ENCODE results near the gene KRTAP12-3. TPM values are rescaled to one million over a fixed set of nuclear protein-coding genes. Genes with fewer than 3 reads are reported as not detected.
"Not testable (repeated sequence)": the region's sequence is repeated elsewhere in the genome, so short reads cannot be mapped to it uniquely, and the experiment has no call there.

The KRTAP12-3 gene
- total and polyA plus RNA-seq, 2 donors, result not detected

DNA sequence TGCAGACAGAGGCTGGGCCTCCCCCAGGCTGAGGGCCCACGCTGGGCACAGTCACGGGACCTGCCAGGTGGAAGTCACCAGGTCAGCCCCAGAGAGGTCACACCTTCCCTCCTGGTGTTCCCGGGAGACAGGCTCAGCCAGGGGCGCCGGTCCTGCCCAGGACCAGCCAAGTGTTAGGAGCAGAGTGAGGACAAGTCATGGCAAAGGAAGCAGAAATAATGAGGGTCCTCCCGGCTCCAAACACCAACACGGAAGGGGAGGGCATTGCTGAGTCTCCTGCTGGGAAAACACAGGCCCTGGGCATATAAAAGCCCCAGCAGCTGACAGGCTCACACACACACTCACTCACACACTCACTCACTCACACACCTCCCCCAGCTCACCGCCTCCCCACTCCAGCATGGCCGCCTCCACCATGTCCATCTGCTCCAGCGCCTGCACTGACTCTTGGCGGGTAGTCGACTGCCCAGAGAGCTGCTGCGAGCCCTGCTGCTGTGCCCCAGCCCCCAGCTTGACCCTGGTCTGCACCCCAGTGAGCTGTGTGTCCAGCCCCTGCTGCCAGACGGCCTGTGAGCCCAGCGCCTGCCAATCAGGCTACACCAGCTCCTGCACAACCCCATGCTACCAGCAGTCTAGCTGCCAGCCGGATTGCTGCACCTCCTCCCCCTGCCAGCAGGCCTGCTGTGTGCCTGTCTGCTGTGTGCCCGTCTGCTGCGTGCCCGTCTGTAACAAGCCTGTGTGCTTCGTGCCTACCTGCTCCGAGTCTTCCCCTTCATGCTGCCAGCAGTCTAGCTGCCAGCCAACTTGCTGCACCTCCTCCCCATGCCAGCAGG lies 20.5 kb upstream of the KRTAP12-3 start, which contains the start of gene KRTAP10-10:
Gene KRTAP10-10, plus strand, starts transcription at position 339 of the 833 bp plus-strand sequence. Its CDS starts 62 bp downstream, at position 401.
- H3K27ac ChIP-seq (ENCODE audit: low read depth in 1 of 2, low read length in 1 of 2), result no peak within 1 kb of the TSS
- WGBS, result 75% methylated on average over 21 of the region's 21 CpGs
- H3K9me3 ChIP-seq (ENCODE audit: control insufficient read depth in 2 of 2, insufficient read depth in 1 of 2, low read length in 1 of 2), result peaks cover 0 to 15% of the 10 kb centered on the region in 2 donors
- no peaks in the 10 kb centered on the region for H3K36me3 ChIP-seq (ENCODE audit: control insufficient read depth in 2 of 2, insufficient read depth in 2 of 2, low read length in 1 of 2)
- no peaks in the 10 kb centered on the region for H3K27me3 ChIP-seq (ENCODE audit: control insufficient read depth in 2 of 2, insufficient read depth in 1 of 2, low read length in 1 of 2)
- no peaks in the 10 kb centered on the region for H3K4me1 ChIP-seq (ENCODE audit: control insufficient read depth in 2 of 2, insufficient read depth in 2 of 2, low read length in 2 of 2)
- DNase-seq (ENCODE audit: low read depth in 6 of 9, low spot score in 9 of 9), result no peak
- H3K4me3 ChIP-seq (ENCODE audit: low read length in 2 of 2), result no peak within 1 kb of the TSS

DNA sequence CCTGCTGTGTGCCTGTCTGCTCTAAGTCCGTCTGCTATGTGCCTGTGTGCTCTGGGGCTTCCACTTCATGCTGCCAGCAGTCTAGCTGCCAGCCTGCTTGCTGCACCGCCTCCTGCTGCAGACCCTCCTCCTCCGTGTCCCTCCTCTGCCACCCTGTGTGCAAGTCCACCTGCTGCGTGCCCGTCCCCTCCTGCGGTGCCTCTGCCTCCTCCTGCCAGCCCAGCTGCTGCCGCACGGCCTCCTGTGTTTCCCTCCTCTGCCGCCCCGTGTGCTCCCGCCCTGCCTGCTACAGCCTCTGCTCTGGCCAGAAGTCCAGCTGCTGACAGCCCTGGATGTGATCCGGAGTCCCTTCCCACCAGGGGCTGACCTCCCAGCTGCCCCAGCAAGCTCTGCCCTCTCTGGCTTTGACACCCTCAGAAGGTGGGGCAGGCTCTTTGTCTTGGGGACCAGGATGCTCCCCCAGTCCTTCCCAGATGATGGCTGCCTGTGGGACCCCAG lies 19.8 kb upstream of the KRTAP12-3 start:
- H3K4me1 ChIP-seq (ENCODE audit: control insufficient read depth in 2 of 2, insufficient read depth in 2 of 2, low read length in 2 of 2); DNase-seq (ENCODE audit: low read depth in 6 of 9, low spot score in 9 of 9); H3K36me3 ChIP-seq (ENCODE audit: control insufficient read depth in 2 of 2, insufficient read depth in 2 of 2, low read length in 1 of 2); H3K27me3 ChIP-seq (ENCODE audit: control insufficient read depth in 2 of 2, insufficient read depth in 1 of 2, low read length in 1 of 2); H3K4me3 ChIP-seq (ENCODE audit: low read length in 2 of 2); H3K27ac ChIP-seq (ENCODE audit: low read depth in 1 of 2, low read length in 1 of 2): not testable (repeated sequence)
- H3K9me3 ChIP-seq (ENCODE audit: control insufficient read depth in 2 of 2, insufficient read depth in 1 of 2, low read length in 1 of 2), result peaks cover 0 to 15% of the 10 kb centered on the region in 2 donors
- WGBS, result 81% methylated on average over 12 of the region's 12 CpGs

DNA sequence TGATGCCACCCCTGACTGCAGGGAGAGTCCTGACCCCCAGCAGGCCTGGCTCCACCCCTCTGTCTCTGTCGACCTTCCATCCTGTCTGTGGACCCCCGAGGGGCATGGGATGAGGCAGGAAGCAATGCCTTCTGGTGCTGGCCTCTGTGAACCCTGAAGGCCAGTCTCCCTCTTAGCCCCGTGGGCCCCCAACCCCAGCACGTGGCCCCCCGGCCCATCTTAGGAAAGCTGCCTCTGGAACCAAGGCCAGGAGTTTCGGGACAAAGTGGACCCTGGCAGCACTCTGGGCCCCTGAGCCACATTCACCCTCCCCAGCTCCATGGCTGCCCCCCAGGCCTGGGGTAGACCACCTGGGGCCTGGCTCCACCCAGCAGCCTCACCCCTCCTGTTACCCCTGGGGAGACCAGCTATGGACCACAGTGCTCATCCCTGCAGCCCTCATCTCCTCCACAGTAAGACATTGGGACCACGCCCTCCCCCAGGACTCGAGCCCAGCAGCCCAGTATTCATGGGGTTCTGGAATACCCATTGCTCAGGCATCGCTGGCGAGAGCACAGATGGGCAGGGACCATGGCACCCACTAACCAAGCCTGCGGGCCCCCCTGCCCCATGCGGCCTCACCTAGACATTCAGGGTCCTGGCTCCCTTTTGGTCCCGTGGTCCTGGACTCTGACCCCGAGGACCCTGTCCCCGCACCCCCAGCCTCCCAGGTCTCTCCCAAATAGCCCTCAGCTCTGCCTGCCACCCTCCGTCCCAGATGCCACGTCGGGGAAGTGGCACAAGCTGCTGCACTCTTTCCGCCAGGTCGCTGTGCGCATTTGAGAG lies 19.0 kb upstream of the KRTAP12-3 start:
- WGBS, result 82% methylated on average over 21 of the region's 21 CpGs
- not testable (repeated sequence) for H3K4me1 ChIP-seq (ENCODE audit: control insufficient read depth in 2 of 2, insufficient read depth in 2 of 2, low read length in 2 of 2); H3K36me3 ChIP-seq (ENCODE audit: control insufficient read depth in 2 of 2, insufficient read depth in 2 of 2, low read length in 1 of 2); H3K27me3 ChIP-seq (ENCODE audit: control insufficient read depth in 2 of 2, insufficient read depth in 1 of 2, low read length in 1 of 2); DNase-seq (ENCODE audit: low read depth in 6 of 9, low spot score in 9 of 9); H3K4me3 ChIP-seq (ENCODE audit: low read length in 2 of 2); H3K27ac ChIP-seq (ENCODE audit: low read depth in 1 of 2, low read length in 1 of 2)
- H3K9me3 ChIP-seq (ENCODE audit: control insufficient read depth in 2 of 2, insufficient read depth in 1 of 2, low read length in 1 of 2), result peaks cover 0 to 16% of the 10 kb centered on the region in 2 donors

DNA sequence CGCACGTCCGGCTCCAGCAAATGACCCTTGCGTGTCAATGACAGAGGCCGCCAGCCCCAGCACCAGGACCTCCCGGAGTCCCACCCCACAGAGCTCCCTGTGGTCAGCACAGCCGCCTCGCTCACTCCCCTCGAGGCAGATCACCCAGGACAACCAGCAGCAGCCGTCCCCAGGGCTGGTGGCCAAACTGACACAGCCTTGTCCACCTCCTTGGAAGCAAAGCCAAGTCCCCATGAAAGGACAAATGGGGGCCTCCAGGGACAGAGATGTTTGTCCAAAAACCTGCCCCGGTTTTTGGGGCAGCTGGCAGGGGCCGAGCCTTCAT lies 18.4 kb upstream of the KRTAP12-3 start:
- 93% methylated on average over 12 of the region's 12 CpGs for WGBS
- DNase-seq (ENCODE audit: low read depth in 6 of 9, low spot score in 9 of 9), result no peak
- Histone ChIP-seq H3K27ac (ENCODE audit: low read depth in 1 of 2, low read length in 1 of 2) (no peak overlapping the region), H3K36me3 (ENCODE audit: control insufficient read depth in 2 of 2, insufficient read depth in 2 of 2, low read length in 1 of 2) (no peaks in the 10 kb centered on the region), H3K27me3 (ENCODE audit: control insufficient read depth in 2 of 2, insufficient read depth in 1 of 2, low read length in 1 of 2) (no peaks in the 10 kb centered on the region), H3K9me3 (ENCODE audit: control insufficient read depth in 2 of 2, insufficient read depth in 1 of 2, low read length in 1 of 2) (peaks cover 0 to 22% of the 10 kb centered on the region in 2 donors), H3K4me3 (ENCODE audit: low read length in 2 of 2) (no peak overlapping the region), H3K4me1 (ENCODE audit: control insufficient read depth in 2 of 2, insufficient read depth in 2 of 2, low read length in 2 of 2) (no peaks in the 10 kb centered on the region)

DNA sequence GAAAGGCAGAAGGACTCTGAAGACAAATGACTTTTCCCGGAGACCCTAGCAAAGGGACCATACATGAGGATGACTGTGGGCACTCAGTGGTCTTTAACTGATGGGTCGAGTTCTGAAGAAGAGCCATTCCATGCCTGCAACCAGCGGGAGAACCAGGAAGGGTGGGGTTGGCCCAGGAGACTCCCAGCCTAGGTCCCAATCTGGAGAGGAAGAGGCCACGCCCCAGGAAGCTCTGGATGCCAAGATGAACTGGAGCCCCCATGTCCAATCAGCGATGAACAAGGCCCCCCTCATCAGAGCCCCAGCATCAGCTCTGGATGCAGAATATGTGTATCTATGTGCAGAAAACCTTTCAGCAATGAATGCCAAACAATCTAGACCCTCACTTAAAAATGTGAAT lies 17.0 kb upstream of the KRTAP12-3 start:
- H3K36me3 ChIP-seq (ENCODE audit: control insufficient read depth in 2 of 2, insufficient read depth in 2 of 2, low read length in 1 of 2), result no peaks in the 10 kb centered on the region
- no peaks in the 10 kb centered on the region for H3K27me3 ChIP-seq (ENCODE audit: control insufficient read depth in 2 of 2, insufficient read depth in 1 of 2, low read length in 1 of 2)
- no peak overlapping the region for H3K4me3 ChIP-seq (ENCODE audit: low read length in 2 of 2)
- H3K9me3 ChIP-seq (ENCODE audit: control insufficient read depth in 2 of 2, insufficient read depth in 1 of 2, low read length in 1 of 2), result peaks cover 0 to 25% of the 10 kb centered on the region in 2 donors
- no peak overlapping the region for H3K27ac ChIP-seq (ENCODE audit: low read depth in 1 of 2, low read length in 1 of 2)
- no peak for DNase-seq (ENCODE audit: low read depth in 6 of 9, low spot score in 9 of 9)
- WGBS, result 96% methylated on average over 5 of the region's 5 CpGs
- no peaks in the 10 kb centered on the region for H3K4me1 ChIP-seq (ENCODE audit: control insufficient read depth in 2 of 2, insufficient read depth in 2 of 2, low read length in 2 of 2)

DNA sequence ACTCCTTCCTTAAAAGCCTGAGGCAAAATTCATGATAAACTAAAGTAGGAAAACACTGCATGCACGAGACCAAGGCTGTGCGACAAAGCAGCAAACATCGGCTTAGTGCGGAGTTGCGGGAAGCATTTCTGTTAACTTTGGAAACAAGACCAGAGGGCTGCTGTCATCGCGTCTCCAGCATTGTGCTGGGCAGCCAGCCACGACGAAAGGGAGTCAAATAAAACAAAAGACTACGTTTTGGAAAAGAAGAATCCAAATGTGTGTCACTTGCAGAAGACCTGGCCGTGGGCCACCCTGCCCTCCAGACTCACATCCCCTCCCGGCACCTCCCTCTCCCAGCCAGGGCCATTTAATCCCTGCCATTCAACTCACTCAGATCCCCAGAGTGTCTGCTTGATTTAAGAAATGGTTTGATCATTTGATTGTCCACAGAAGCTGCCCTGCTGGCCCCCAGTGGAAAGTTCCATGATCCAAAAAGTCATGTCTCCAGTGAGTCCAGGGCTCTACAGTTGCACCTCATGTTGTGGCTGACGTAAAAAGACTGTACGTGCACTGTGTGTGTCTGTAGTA lies 13.9 kb upstream of the KRTAP12-3 start:
- no peak overlapping the region for H3K4me3 ChIP-seq (ENCODE audit: low read length in 2 of 2)
- H3K27ac ChIP-seq (ENCODE audit: low read depth in 1 of 2, low read length in 1 of 2), result no peak overlapping the region
- no peak for DNase-seq (ENCODE audit: low read depth in 6 of 9, low spot score in 9 of 9)
- WGBS, result 82% methylated on average over 14 of the region's 14 CpGs
- no peaks in the 10 kb centered on the region for H3K4me1 ChIP-seq (ENCODE audit: control insufficient read depth in 2 of 2, insufficient read depth in 2 of 2, low read length in 2 of 2)
- H3K27me3 ChIP-seq (ENCODE audit: control insufficient read depth in 2 of 2, insufficient read depth in 1 of 2, low read length in 1 of 2), result no peaks in the 10 kb centered on the region
- H3K9me3 ChIP-seq (ENCODE audit: control insufficient read depth in 2 of 2, insufficient read depth in 1 of 2, low read length in 1 of 2), result peaks cover 0 to 25% of the 10 kb centered on the region in 2 donors
- H3K36me3 ChIP-seq (ENCODE audit: control insufficient read depth in 2 of 2, insufficient read depth in 2 of 2, low read length in 1 of 2), result no peaks in the 10 kb centered on the region

DNA sequence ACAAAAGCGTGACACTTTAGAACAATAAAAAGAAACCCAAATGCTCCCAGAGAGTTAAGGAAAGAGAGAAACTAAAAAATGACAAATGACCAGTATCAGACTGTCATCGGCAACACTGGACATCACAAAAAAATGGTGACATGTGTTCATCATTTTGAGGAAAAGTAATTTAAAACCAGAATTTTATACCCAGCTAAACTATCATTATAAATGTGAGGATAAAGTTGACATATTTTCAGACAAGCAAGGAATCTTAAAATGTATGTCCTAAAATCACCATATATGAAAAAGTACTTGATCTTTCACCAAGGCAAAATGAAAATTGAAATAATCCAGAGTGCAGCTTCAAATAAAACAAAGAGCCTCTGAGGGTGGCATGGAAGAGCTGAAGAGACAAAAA lies 12.9 kb upstream of the KRTAP12-3 start:
- no peak for DNase-seq (ENCODE audit: low read depth in 6 of 9, low spot score in 9 of 9)
- Histone ChIP-seq H3K4me1 (ENCODE audit: control insufficient read depth in 2 of 2, insufficient read depth in 2 of 2, low read length in 2 of 2) (no peaks in the 10 kb centered on the region), H3K9me3 (ENCODE audit: control insufficient read depth in 2 of 2, insufficient read depth in 1 of 2, low read length in 1 of 2) (peaks cover 0 to 20% of the 10 kb centered on the region in 2 donors), H3K27ac (ENCODE audit: low read depth in 1 of 2, low read length in 1 of 2) (no peak overlapping the region), H3K27me3 (ENCODE audit: control insufficient read depth in 2 of 2, insufficient read depth in 1 of 2, low read length in 1 of 2) (no peaks in the 10 kb centered on the region), H3K4me3 (ENCODE audit: low read length in 2 of 2) (no peak overlapping the region), H3K36me3 (ENCODE audit: control insufficient read depth in 2 of 2, insufficient read depth in 2 of 2, low read length in 1 of 2) (no peaks in the 10 kb centered on the region)
- WGBS, result 49% methylated on average over 2 of the region's 2 CpGs

DNA sequence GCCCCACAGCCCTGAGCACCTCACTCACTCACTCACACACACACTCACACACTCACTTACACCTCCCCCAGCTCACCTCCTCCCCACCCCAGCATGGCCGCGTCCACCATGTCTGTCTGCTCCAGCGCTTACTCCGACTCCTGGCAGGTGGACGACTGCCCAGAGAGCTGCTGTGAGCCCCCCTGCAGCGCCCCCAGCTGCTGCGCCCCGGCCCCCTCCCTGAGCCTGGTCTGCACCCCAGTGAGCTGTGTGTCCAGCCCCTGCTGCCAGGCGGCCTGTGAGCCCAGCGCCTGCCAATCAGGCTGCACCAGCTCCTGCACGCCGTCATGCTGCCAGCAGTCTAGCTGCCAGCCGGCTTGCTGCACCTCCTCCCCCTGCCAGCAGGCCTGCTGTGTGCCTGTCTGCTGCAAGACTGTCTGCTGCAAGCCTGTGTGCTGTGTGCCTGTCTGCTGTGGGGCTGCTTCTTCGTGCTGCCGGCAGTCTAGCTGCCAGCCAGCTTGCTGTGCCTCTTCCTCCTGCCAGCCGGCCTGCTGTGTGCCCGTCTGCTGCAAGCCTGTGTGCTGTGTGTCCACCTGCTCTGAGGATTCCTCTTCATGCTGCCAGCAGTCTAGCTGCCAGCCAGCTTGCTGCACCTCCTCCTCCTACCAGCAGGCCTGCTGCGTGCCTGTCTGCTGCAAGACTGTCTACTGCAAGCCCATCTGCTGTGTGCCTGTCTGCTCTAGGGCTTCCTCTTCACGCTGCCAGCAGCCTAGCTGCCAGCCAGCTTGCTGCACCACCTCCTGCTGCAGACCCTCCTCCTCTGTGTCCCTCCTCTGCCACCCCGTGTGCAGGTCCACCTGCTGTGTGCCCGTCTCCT lies 11.1 kb upstream of the KRTAP12-3 start, which contains the start of gene KRTAP10-11:
Gene KRTAP10-11, plus strand, starts transcription at position 49 of the 856 bp plus-strand sequence. Its CDS starts 45 bp downstream, at position 94.
- not testable (repeated sequence) for H3K27me3 ChIP-seq (ENCODE audit: control insufficient read depth in 2 of 2, insufficient read depth in 1 of 2, low read length in 1 of 2); H3K27ac ChIP-seq (ENCODE audit: low read depth in 1 of 2, low read length in 1 of 2); DNase-seq (ENCODE audit: low read depth in 6 of 9, low spot score in 9 of 9); H3K4me1 ChIP-seq (ENCODE audit: control insufficient read depth in 2 of 2, insufficient read depth in 2 of 2, low read length in 2 of 2); H3K36me3 ChIP-seq (ENCODE audit: control insufficient read depth in 2 of 2, insufficient read depth in 2 of 2, low read length in 1 of 2); H3K4me3 ChIP-seq (ENCODE audit: low read length in 2 of 2)
- WGBS, result 81% methylated on average over 21 of the region's 21 CpGs
- H3K9me3 ChIP-seq (ENCODE audit: control insufficient read depth in 2 of 2, insufficient read depth in 1 of 2, low read length in 1 of 2), result peaks cover 0 to 10% of the 10 kb centered on the region in 2 donors
